Left cardiac atrium (tissue), 4 donors: Measurements from ENCODE around the gene RMDN2. TPM values are rescaled to one million over a fixed set of nuclear protein-coding genes. Genes with fewer than 3 reads are reported as not detected.

Source experiments
- ATAC-seq, 2 donors: fragments of 200-7000 bp; cut with Tn5 transposase; one replicate each; pipeline ENCODE4 v1.9.1; 2020; ENCODE audit warnings: mild to moderate bottlenecking in 2 of 2, moderate library complexity in 2 of 2
- DNase-seq: peaks from one replicate; pipeline ENCODE4 v3.0.0-alpha.2; 2020
- intact Hi-C, 2 donors: fragments of 100-400 bp; cut with DNase I; formaldehyde crosslinking; loops; one replicate each; pipeline versions ENCODE4 v1.14.1 to v1.15.1; 2022 to 2023
- total RNA-seq, 2 donors: library from RNA; stranded (reverse); fragmentation: NEBNext Ultra II Directional; extraction: Animal tissue kit (Norgen Biotek cat#: 25700); gene quantifications; one replicate each; pipeline ENCODE4 v1.2.1, GENCODE V29; 2021
- donor health status: DM: no; HTN: yes; CAD: no.
- donor health status: DM: no; HTN: yes; CAD: no; lungs with severe emphysema.
- donor health status: DM: yes; HTN: yes; CAD: no.
- donor health status: Dilated cardiomyopathy.

Gene RMDN2
- total RNA-seq, 2 donors from 2014 or later, result 4.6 to 5.8 TPM

DNA sequence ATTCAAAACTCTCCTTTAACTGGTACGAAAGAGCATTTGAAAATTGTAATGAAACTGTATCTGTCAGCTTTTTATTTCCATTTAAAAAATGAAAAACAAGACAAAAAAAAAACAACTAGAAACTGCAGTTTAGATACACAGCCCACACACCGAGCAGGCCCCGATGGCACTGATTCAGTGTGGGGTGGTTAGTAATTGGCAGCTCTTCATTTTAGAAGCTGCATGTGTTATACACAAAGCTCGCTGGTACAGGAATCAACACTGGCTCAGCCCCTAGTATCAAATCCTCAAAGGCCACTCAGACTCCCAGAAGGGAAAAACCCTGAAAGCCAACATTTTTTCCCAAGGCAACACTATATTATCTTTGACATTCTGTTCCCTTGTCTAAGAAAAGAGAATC is 30.5 kb upstream of the RMDN2 start:
- intact Hi-C loops, result loop anchor here in 1 of 2 donors (10.0 kb wide), 1 partner anchor 380 kb away; no protein-coding TSS in a partner anchor
- ATAC-seq (peak; percentile 47 to 61), DNase-seq (no peak)

DNA sequence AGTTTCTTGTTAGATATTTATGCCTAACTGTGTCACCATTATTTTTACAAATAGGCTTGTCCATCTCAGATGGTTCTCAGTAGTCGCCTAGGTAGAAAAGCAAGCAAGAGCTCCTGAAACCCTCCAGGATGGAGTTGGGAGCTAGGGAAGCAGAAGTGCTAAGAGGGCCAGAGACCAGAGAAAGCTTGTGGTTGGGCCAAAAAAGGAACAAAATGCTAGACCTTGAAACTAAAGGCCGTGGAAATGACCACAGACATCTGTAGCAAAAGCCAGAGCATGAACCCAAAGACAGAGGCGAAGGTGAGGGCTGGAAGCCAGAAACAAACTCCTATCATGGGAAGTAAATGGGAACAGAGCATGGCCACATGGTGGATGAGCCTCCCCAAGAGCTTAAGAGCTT is 29.9 kb upstream of the RMDN2 start:
- intact Hi-C loops, result loop anchor here in 1 of 2 donors (10.0 kb wide), 1 partner anchor 380 kb away; no protein-coding TSS in a partner anchor
- DNase-seq (no peak), ATAC-seq (no peak)

DNA sequence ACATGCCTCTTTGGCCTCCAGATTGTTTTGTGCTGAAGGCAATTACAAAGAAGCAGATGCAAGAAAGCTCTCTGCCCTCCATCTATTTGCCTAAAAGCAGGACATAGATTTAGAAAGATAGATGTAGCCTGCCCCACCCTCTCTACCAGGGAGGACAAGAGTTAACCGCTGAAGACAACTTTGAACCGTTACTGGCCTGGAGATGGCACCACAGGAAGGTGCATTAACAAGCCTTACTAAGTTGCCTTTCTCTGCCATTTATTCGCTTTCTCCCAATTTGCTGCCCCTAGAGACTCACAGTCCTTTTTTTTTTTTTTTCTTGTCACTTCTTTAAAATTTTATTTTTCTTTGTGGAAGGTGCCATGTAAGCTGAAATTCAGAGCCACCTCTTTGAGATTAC is 28.8 kb upstream of the RMDN2 start:
- intact Hi-C loops, result loop anchor here in 1 of 2 donors (10.0 kb wide), 1 partner anchor 378 kb away; no protein-coding TSS in a partner anchor
- ATAC-seq (no peak), DNase-seq (no peak)

DNA sequence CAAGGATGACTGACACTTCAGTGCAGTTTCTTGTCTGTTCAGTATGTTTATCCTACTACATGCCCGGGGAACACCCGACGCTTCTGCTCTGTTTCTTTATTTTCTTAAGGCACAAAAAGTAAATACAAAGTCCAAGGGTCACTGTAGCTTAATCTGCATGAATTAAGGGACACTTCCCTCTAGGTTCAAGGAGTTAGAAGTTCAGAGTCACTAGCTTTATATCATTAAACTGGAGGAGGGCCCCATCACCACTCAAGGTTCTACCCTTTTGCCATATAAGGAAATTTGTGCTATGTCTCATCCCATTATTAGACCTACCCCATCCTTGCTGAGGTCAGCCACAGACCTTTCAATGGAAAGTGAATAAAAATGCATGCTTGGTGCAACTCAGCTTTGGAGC is 27.6 kb upstream of the RMDN2 start:
- intact Hi-C loops, result loop anchor here in 1 of 2 donors (10.0 kb wide), 1 partner anchor 377 kb away; no protein-coding TSS in a partner anchor
- no peak for ATAC-seq
- DNase-seq, result no peak

DNA sequence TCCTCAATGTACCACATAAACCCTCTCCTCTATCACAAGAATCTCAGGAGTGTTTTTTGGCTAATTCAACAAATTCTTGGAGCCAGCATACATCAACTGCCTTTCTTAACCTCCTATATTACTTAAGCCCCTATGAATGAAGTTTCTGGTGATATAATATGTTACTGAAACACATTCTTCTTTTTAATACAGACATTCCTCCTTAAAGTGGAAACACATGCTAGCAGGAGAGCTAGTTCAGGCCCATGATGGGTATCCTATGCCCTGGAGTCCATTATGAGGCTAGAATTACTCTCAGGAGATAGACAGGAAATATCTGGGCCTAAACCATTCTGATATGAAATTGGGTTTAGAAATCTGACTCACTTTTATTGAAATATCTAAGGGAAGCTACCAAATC is 26.6 kb upstream of the RMDN2 start:
- ATAC-seq, result no peak
- no peak for DNase-seq
- intact Hi-C loops, result loop anchor here in 1 of 2 donors (10.0 kb wide), 1 partner anchor 376 kb away; no protein-coding TSS in a partner anchor

DNA sequence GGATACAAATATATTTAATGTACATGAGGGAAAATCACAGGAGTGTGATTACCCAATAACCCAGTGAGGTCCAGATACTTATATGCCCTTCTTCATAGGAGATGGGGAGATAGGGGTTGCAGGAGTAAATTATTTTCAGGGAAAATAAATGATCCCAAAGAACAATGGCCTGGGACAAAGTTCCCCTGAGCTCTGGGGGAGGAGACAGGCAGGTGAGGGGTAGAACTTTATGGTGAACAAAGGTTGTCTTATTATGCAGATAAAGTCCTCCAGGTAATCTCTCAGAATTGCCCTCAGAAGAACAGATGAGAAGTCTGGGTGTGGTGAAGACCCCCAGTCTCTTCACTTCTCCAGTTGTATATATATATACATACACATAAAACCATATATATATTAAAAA is 22.1 kb upstream of the RMDN2 start:
- intact Hi-C loops, result no loop called here
- DNase-seq (no peak), ATAC-seq (no peak)

DNA sequence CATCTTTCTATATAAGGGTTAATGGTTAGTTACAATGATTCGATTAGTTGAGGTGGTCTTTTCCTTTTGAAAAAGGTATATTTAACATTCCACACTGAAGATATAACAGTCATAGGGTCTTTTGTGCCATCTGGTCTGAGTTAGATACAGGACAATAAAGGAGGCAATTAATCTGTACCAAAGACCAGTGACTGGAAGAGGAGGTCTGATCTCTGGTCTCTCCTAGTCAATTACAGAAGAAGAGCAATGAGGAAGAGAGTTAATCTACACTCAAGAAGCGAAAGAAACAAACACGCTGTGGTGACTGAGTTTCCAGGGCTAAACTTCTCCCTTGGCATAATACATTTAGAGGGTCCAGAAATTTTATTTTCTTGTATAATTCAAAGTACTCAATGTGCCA is 20.7 kb upstream of the RMDN2 start:
- no peak for ATAC-seq
- intact Hi-C loops, result no loop called here
- DNase-seq, result no peak

DNA sequence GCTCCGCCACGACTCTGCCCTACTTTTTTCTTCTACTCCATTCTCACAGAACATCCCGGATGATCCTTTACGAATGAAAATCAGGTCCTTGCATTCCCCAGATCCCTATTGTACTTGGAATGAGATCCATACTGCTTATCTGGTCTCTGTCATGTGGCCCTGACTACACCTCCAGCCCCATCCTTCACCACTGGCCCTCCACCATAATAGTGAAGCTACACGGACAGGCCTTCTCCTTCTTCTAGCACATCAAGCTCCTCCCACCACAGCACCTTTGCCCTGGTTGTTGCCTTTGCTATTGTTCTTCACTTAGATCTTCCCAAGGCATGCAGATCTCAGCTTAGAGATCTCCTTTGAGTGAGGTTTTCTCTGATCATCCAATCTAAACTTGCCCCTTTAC is 20.1 kb upstream of the RMDN2 start:
- DNase-seq (no peak), ATAC-seq (no peak)
- intact Hi-C loops, result no loop called here

DNA sequence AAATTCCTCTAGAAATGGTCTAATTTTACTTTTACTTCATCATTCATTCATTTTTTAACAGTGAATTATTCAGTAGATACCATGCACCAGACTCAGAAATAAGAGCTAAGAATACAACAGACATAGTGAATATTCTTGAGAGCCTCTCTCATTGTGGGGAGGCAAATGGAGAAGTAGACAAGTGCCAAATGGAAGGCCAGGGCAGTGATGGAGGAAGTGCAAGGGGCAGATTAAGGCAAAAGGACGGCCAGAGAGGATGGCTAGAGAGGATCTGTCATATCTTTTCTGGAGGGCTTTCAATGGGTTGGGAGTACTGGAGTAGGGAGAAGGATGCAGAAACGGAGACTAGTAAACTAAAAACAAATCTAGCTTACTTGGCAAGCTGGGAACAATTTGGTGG is 19.0 kb upstream of the RMDN2 start:
- intact Hi-C loops, result no loop called here
- ATAC-seq (no peak), DNase-seq (no peak)

DNA sequence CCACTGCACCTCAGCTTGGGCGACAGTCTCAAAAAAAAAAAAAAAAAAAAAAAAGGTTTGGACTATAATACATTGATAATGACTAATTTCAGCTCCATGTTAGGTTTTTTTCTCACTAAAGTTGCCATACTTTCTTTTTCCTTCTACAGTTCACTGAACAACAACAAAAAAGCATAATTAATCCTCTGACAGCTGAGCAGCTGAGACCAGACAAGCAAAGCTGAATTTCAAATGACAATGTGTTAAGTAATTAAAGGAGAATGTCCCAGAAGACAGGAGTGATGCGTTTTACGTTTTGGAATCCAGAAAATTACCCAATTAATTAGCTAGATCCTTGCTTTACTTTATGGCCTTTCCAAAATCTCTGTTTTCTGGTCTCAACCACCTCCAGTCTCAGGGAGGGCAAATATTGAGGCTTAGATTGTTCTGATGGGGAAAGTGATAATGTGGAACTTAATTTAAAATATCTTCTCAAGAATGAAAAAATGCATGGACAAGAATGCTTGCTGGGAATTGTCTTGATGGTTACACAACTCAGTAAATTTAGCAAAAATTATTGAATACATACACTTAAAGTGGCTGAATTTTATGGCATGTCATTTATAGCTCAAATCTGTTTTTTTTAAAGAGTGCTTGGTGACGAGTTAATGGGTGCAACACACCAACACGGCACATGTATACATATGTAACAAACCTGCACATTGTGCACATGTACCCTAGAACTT is 17.4 kb upstream of the RMDN2 start:
- intact Hi-C loops, result no loop called here
- no peak for DNase-seq
- ATAC-seq, result no peak

DNA sequence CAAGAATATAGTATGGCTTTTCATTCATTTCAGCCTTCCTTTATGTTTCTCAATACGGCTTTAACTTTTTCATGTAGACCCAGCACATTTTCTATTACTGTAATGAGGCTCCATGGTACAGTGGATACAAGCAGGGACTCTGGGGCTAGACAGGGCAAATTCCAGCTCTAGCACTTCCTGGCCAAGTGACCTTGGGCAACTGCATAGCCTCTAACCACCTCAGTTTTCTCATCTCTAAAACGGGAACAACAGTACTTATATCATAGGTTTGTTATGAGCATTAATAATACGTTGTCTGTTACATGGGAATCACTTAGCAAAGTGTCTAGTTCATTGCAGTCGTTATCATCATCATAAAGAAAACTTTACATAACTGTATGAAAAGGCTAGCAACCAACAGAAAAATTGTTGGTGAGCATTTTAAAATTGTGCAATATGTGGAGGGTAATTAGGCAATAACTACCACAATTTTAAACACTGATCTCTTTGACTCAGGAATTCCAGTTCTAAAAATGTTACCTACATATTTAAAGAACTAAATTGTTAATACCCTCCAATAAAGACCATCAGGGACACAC is 13.7 kb upstream of the RMDN2 start:
- no peak for ATAC-seq
- intact Hi-C loops, result no loop called here
- DNase-seq, result no peak

DNA sequence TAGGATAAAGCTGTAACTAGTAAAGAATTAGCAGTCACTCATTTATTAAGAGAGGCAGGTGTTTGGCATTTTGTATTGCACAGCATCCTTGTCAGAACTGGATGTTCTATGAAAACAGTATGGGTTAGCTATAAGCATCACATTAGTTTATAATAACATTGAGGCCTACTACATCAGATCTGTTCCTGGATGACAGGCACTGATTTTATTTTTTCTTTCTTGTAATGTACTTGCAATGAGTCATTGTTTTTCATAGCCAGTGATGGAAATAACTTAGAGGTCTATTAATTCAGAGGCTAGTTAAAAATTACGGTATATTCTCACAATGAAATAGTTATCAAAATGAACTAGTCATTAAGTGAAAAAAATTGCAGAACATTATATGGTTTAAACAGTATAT is 13.0 kb upstream of the RMDN2 start:
- no peak for ATAC-seq
- intact Hi-C loops, result no loop called here
- no peak for DNase-seq

DNA sequence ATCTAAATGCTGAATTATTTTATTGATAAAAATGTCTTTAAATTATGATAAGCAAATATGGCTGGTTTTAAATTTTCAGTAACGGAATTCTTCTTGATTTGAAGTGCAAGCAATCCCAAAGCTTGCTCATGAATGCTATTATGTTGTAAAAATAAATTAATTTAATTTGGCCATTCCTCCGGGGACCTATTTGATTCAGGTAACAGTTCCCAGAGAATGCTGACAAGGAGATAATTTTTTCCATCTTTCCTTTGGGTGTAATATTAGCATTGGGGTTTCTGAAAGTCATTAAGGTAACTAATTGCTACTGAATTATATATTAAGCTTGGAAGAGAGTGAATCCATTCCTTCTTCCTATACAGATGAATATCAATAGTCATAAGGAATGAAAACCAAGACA is 12.5 kb upstream of the RMDN2 start:
- ATAC-seq (no peak), DNase-seq (no peak)
- intact Hi-C loops, result no loop called here

DNA sequence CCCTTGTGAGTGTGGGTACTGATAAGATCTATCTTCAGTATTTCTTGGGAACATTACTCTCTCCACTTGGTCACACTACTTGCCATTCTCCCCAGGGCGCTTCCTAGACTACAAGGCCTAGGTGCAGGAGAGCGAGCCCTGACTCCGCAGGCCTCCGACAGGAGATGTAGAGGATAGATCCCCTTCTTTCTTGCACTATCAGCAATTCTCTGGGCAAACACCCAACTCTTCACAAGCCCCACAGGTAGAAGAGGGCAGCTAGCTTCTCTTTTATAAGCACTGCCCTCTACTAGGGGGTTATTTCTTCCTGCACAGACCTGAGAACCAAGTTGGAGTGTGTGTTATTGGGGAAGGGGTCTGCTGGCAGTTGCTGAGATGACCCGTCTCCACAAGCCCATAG is 10.7 kb upstream of the RMDN2 start:
- DNase-seq (no peak), ATAC-seq (no peak)
- intact Hi-C loops, result no loop called here

DNA sequence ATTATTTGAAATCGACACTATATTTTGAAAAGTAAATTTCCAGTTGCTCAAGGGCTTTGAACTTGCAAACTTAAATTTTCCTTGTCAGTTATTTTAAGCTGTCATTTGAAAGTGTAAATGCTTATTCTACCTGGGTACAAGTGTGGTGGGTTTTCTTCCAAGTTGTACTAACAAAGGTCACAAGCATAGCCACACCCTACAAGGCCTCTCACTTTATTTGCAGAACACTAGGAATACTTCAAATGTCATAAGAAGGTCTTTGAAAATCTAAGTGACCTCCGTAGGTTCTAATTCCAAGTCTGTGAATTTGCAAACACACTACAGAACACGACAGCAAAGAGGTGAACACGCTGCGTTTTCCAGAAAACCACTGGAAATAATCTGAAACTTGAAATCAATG is 9.3 kb upstream of the RMDN2 start:
- intact Hi-C loops, result no loop called here

DNA sequence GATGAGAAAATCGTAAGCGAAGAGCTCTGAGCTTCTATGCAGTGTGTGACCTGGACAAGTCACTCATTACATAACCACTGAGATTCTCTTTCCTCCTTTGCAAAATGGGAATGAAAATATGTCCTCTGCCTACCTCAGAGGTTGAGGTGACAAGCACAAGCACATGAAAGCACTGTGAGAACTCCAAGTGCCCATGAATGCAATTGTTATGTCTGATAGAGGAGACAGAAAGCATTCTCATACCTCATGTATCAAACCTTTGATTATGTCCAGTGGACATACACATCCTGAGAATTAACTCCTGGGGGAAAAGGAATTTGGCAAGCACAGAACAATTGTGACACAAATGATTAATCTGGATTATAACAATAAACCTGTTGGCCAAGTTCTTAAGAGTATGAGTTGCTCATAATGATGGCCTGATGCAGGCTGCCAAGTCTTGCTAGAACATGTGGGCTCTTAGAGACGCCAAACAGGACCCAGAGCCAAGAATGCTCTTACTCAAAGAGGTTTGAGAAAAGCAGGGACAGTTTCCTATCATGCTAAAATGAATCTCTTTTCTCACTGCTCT is 8.5 kb upstream of the RMDN2 start:
- intact Hi-C loops, result no loop called here
- DNase-seq (peak; percentile 69), ATAC-seq (peak; percentile 85 to 90)

More for the DNA sequence above, 9.3 kb upstream of the RMDN2 start:
- ATAC-seq, result no peak
- no peak for DNase-seq

DNA sequence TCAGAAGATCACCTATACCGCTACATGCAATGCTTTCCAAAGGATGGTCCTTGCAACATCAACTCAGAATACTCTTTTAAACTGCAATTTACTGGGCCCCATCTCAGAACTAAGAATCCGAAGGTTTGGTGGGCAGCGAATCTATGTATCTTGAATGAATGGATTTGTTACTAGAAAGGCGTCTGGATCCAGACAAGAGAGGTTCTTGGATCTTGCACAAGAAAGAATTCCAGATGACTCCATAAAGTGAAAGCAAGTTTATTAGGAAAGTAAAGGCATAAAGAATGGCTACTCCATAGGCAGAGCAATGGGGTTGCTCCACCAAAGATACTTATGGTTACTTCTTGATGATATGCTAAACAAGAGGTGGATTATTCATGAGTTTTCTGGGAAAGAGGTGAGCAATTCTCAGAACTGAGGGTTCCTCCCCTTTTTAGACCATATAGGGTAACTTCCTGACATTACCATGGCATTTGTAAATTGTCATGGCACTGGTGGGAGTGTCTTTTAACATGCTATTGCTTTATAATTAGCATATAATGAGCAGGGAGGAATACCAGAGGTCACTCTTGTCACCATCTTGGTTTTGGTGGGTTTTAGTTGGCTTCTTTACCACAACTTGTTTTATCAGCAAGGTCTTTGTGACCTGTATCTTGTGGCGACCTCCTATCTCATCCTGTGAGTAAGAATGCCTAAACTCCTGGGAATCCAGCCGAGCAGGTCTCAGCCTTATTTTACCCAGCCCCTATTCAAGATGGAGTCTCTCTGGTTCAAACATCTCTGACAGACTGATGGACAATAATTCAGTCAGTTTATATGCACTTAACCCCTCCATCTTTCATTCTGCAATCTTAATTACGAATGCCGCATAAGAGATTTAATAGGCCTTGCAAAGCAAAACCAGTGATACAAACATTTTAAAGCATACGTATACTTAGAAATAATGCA is 7.5 kb upstream of the RMDN2 start:
- no peak for DNase-seq
- intact Hi-C loops, result no loop called here
- no peak for ATAC-seq

DNA sequence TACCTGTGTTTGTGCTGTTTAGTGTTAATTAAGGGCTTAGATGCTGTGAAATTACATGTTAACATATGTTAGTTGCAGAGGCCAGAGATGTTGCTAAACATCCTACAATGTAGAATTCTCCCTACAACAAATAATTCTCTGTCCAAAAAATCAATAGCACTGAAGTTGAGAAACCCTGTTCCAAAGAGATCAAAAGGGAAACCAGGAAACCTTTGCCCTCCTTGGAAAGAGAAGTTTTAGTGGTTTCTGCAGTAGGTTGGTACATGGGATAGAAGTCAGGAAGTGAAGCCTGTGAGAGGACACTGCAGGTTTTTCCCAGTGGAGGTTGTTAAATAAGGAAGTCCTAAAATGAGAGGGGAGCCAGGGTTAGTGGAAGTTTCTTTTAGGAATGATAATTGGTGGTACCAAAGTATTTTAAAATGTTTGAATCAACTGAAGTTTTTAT is 6.3 kb upstream of the RMDN2 start:
- intact Hi-C loops, result no loop called here
- DNase-seq, result no peak

DNA sequence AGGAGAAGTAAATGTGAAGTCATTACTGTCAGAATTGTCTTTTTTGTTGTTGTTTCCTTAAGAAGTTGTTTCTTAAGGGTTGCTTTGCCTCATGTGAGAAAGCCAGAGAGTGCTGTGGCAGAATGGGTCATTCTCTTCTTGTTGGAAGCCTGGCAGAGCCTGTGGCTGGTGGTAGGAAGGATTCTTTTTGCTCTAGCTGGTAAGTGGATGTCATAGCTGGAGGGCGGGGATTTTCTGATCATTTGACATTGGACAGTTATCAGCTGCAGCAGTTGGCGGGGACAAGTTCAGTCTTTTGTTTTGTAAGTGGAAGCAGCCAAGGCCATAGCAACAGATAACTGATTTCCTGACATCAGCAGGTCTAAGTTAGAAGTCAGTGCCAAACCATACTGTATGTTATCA is 5.5 kb upstream of the RMDN2 start:
- intact Hi-C loops, result no loop called here
- DNase-seq, result peak; percentile 32
- no peak for ATAC-seq

More for the DNA sequence above, 6.3 kb upstream of the RMDN2 start:
- no peak for ATAC-seq
